HT-29 (cell line): ENCODE measurements around the gene XCL2. TPM values are rescaled to one million over a fixed set of nuclear protein-coding genes. Genes with fewer than 3 reads are reported as not detected.

Experiments used
- total RNA-seq: library from RNA; depleted of rRNA; stranded (reverse); fragments of >200 nt; shearing (Covaris generic); gene quantifications from 2 replicates; pipeline ENCODE4 v1.2.3, GENCODE V29; 2014; rRNA removed

Gene XCL2
- total RNA-seq, 1 experiment from 2014 or later: not detected

Other genes with a start within 250 kb of the XCL2 start
- gene XCL1, start 32.6 kb upstream of the XCL2 start, total RNA-seq: not detected in 2 replicates
- gene DPT, start 185.2 kb upstream of the XCL2 start, total RNA-seq: not detected in 2 replicates